GM19455 (cell line): ENCODE measurements around the gene KRTAP9-6.
"Not testable (repeated sequence)": the region's sequence is repeated elsewhere in the genome, so short reads cannot be mapped to it uniquely, and the experiment has no call there.

Experiments
- ATAC-seq: cut with Tn5 transposase; IDR thresholded peaks from one replicate; pipeline ENCODE4 v1.9.1; 2021; ENCODE audit not compliant: unreplicated experiment

KRTAP9-6 gene

DNA sequence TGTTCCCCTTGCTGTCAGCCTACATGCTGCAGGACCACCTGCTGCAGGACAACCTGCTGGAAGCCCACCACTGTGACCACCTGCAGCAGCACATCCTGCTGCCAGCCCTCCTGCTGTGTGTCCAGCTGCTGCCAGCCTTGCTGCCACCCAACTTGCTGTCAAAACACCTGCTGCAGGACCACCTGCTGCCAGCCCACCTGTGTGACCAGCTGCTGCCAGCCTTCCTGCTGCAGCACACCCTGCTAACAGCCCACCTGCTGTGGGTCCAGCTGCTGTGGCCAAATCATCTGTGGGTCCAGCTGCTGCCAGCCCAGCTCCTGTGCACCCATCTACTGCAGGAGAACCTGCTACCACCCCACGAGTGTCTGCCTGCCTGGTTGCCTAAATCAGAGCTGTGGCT lies 6.1 kb downstream of the KRTAP9-6 start:
- not testable (repeated sequence) for ATAC-seq

DNA sequence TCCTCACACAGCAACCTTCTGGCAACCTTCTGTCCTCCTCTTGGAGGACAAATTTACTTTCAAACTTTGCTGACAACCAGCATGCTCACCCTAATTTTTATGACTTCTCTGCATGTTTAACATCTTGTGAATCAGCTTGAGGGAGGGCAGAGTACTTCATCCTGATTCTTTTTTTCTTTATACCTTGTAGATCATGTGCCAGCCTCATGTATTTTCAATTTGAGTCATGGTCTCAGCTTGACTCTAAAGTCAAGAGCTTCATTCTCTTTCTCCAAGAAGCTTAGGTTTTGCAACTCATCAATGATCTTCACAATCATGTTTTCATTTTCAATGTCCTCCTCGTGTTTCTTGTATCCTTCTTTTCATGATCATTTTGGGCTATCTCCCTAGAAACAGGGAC lies 6.7 kb downstream of the KRTAP9-6 start:
- ATAC-seq, result no peak

GRCh38 chr17:41275648-41276190 lies 10.5 kb downstream of the KRTAP9-6 start, which contains the start of gene KRTAP9-7:
Gene KRTAP9-7, plus strand, starts transcription at chr17:41275698. Its CDS starts 0 bp downstream, at chr17:41275698.
- ATAC-seq, result not testable (repeated sequence)

DNA sequence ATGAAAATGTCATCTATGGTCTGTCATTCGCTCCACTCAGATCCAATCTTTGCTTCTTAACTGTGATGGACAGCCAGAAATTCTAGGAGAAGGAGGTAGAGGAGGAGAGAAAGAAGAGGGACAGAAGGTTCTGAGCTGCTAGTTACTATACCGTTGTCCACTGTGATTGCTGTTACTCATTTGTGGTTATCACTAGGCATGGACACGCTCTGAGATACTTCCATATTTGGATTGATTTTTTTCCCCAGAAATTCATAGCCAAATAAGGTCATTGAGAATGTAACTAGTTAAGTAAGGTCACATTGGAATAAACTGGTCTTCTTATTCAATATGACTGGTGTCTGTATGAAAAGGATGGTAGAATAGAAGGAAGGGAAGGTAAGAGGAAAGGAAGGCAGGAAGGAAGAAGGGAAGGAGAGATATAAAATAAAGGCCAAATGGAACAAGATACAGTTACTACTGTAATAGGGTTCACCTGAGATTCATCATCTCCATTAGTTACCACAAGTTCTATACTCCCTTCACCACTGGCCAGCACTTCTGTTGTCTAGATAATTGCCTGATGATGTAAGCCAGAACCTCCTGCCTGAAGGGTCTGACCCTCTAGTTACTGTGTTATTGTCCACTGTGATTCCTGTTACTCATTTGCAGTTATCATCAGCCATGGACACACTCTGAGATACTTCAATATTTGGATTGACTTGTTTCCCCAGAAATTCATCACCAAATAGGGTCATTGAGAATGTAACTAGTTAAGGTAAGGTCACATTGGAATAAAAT lies 13.2 kb downstream of the KRTAP9-6 start:
- ATAC-seq, result no peak

GRCh38 chr17:41284043-41284442 lies 18.9 kb downstream of the KRTAP9-6 start:
- no peak for ATAC-seq

DNA sequence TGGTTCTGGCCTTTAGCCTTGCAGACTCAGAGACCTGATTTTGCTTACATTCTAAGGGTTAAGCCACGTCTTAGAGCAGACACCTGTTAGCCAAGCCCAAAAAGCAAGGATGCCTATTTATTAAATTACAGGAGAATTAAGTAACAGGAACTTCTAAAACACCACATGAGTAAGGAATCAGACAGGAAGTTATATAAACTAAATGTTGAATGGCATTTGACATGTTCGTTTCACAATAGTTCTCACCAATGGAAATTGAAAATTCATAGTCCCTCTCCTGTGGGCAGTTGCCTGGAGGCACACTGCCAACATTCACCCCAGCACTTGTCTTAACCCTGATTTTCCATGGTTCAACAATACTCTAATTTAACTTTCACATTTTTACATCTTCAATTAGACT lies 19.4 kb downstream of the KRTAP9-6 start:
- ATAC-seq, result no peak

GRCh38 chr17:41287050-41287449 lies 21.9 kb downstream of the KRTAP9-6 start:
- ATAC-seq, result no peak

GRCh38 chr17:41294016-41294415 lies 28.8 kb downstream of the KRTAP9-6 start:
- no peak for ATAC-seq

GRCh38 chr17:41296846-41297245 lies 31.7 kb downstream of the KRTAP9-6 start:
- ATAC-seq, result no peak

- ATAC-seq, result no peak
Measured at GRCh38 chr17:41298458-41299135, 33.4 kb downstream of the KRTAP9-6 start.

- no peak for ATAC-seq
Measured at GRCh38 chr17:41301204-41301790, 36.1 kb downstream of the KRTAP9-6 start.

GRCh38 chr17:41301916-41302901 lies 37.0 kb downstream of the KRTAP9-6 start, which contains the start of gene KRTAP29-1:
Gene KRTAP29-1, minus strand, starts transcription at chr17:41302851. Its CDS starts 0 bp downstream, at chr17:41302851.
- no peak for ATAC-seq

GRCh38 chr17:41302981-41303380 lies 37.8 kb downstream of the KRTAP9-6 start:
- no peak for ATAC-seq

DNA sequence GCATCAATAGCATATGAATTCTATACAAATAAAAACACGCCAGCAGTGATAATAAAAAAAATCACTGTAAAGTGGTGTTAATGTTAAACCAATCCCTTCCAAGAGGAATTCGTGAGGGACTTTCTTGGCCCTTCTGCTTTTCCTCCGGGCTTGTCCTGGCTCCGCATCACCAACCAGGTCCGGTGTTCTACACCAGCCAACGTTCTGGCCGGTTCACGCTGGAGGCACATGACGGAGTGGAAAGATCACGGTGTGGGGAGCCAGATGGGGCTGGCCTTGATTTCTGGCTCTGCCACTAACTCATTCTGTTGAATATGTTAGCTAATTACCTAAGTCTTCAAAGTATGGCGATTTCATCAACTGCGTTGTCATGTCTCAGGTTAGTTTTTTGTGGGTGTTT lies 38.9 kb downstream of the KRTAP9-6 start:
- ATAC-seq, result no peak

GRCh38 chr17:41307647-41308046 lies 42.5 kb downstream of the KRTAP9-6 start:
- ATAC-seq, result no peak

DNA sequence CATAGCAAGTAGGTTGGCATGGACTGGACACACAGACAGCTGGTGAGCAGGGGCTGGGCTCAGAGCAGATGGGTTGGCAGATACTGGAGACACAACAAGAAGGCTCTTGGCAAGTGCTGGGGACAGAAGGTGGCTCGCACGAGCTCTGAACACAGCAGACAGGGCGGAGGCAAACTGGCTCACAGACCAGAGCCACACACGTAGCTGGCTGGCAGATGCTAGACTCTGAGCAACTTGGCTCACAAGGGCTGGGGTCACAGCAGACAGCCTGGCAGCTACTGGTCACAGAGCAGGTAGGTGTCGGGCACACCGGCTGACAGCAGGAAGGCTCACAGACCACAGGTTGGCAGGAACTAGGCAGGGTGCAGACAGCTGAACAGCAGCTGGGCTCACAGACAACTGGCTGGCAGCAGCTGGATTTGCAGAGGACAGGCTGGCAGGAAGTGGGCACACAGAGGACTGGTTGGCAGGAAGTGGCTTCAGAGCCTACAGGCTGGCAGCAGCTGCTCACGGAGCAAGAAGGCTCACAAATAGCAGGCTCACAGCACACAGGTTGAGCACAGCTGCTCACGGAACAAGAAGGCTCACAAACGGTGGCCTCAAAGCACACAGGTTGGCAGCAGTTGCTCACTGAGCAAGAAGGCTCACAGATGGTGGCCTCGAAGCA lies 43.2 kb downstream of the KRTAP9-6 start:
- ATAC-seq, result no peak

DNA sequence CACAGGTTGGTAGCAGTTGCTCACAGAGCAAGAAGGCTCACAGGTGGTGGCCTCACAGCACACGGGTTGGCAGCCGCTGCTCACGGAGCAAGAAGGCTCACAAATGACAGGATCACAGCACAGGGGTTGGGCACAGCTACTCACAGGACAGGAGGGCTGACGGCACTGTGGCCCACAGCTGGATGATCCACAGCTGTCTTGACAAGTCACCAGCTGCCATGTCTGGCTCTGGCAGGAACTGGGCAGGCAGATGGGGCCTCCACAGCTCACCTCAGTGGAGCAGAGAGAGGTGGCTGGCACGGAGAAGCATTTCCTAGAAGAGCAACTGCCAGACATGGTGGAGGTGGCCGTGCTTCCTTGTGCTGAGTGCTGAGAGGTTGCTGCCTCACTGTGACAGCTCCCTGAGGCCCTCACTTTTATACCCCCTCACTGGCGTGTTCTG lies 43.8 kb downstream of the KRTAP9-6 start, which contains the start of gene KRTAP16-1:
Gene KRTAP16-1, minus strand, starts transcription at position 392 of the 442 bp plus-strand sequence. Its CDS starts 56 bp downstream, at position 336.
- no peak for ATAC-seq

GRCh38 chr17:41311111-41311510 lies 45.9 kb downstream of the KRTAP9-6 start:
- ATAC-seq, result no peak

- no peak for ATAC-seq
Measured at GRCh38 chr17:41315204-41315794, 50.1 kb downstream of the KRTAP9-6 start, which contains the start of gene KRTAP17-1. Gene KRTAP17-1, minus strand, starts transcription at chr17:41315710. Its CDS starts 60 bp downstream, at chr17:41315650.
